Femur (tissue), 1 donor: ENCODE results near the gene AGRN.
"Not testable (repeated sequence)": the region's sequence is repeated elsewhere in the genome, so short reads cannot be mapped to it uniquely, and the experiment has no call there.

ENCODE experiments used
- DNase-seq: peaks from one replicate; pipeline ENCODE4 v3.0.0-alpha.2; 2017

AGRN gene

GRCh38 chr1:1003618-1004419 is 16.1 kb upstream of the AGRN start:
- peak; percentile 27 for DNase-seq

DNA sequence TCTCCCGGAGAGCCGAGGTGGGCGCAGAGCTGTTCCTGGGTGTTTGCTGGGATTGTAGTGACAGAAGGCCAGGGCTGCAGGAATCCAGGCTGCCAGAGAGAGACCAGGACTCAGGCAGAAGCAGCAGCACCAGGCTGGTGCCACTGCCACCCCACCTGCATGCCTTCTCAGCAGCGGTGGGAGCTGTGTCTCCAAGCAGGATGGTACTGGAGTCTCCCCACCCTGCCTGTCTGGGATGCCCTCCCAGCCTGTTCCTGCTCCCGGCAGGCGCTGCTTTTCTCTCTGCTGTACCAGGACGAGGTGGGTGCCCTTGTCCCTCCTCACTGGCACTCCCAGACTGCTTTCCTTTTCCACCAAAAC is 15.5 kb upstream of the AGRN start:
- peak; percentile 21 for DNase-seq

DNA sequence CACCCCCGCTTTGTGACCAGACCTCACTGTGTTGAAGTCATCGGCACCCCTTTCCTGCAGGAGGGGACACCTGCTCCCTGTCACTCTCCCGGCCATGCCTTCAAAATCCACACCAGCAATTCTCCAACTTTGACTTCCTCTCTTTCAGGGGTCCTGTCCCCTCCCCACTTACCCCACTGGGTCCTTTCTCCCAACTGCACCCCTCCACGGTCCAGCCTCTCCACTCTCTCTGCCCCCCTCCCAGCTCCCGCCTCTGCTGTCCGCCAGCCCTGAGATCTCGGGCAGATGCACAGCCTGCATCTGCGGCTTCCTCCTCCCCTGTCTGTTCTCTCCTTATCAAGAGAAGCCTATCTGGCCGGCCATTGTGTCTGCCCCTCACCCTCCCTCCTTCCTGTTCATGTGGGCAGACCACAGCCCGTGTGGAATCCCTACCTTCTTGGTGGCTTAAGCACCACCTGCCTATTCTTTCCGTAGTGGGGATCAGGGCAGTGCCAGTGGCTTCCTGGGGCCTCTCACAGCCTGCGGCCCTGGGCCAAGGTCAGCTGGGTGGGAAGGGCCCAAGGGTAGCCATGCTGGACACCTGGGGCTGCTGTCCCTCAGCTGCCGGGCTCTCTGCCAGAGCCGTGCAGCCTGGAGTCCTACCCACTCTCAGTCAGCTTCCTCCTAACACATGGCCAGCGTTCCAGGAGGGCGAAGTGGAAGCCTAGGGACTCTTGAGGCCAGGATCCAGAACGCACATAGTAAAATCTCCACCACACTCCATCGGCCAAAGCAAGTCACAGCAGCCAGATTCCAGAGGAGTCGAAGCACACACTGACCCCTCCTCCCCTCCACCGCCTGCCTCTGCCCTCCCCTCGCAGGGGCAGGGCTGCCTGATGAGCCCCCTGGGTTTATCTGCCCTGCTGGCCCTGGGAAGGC is 14.9 kb upstream of the AGRN start:
- peak; percentile 72 for DNase-seq

DNA sequence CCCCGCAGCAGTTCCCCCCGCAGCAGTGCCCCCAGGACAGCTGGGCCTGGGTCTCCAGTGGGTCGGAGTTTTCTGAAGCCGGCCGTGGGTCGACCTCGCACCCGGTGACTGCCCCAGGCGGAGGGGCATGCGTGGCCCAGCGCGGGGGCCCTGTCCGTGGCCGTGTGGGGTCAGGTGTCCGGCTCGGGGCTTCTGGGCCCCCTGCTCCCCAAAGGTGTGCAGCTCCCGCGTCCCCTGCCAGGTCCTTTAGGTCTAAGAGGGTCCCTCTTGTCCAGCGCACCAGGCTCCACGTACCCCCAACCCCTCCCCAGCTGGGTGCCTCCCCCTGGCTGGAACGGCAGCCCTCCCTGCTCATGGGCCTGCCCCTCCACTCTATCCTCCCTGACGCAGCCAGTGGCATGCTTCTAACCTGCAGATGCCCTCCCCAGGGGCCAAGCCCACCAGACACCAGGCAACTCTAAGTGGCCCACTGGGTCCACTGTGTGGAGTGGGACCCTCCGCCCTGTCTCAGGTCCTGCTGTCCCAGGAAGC is 14.1 kb upstream of the AGRN start:
- no peak for DNase-seq

DNA sequence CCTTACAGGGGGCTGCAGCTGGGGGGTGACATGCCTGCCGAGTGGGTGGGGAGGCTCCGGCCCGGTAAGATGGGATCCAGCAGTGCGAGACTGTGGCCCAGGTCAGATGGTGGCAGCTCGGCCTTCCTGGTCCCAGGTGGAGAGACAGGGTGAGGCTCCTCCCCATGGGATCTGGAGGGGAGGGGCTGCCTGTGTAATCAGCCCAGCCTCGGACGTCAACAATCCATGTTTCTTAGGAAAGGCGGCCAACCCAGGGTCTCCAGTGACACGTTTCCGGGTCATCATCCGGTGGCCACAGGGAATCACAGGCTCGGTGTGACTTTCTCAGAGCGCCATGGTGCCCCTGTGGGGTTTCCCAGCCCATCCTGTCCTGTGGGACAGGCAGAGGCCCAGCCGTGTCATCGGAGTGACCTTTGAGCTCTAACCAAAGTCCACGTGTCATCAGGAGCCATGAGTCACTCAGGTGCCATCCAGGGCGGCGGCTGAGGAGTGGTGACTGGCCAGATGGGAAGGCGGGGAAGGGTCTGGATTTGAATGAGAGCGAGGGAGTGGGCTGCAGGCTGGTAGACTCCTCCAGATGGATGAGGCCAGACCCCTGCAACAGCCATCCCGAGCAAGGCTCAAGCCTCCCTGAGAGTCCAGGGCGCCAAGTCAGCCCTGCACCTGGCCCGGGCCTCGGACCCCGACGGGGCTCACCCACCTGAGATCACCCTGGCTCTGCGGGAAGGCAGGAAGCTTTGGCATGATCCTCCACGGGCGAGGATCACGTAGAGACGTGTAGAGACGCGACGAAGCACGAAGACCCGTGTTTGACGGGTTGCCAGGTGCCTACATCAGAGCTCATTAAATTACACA is 13.4 kb upstream of the AGRN start:
- DNase-seq, result no peak

DNA sequence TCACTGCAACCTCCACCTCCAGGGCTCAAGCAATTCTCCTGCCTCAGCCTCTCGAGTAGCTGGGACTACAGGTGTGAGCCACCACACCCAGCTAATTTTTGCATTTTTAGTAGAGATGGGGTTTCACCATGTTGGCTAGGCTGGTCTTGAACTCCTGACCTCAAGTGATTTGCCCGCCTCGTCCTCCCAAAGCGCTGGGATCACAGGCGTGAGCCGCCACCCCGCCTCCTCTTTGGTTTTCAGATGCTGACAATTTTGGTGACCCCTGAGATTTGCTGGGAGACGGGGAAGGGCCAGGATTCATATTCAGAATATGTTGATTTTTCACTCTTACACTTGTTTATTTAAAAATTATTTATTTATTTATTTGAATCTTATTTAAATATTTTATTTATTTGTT is 9.8 kb upstream of the AGRN start:
- DNase-seq, result not testable (repeated sequence)

DNA sequence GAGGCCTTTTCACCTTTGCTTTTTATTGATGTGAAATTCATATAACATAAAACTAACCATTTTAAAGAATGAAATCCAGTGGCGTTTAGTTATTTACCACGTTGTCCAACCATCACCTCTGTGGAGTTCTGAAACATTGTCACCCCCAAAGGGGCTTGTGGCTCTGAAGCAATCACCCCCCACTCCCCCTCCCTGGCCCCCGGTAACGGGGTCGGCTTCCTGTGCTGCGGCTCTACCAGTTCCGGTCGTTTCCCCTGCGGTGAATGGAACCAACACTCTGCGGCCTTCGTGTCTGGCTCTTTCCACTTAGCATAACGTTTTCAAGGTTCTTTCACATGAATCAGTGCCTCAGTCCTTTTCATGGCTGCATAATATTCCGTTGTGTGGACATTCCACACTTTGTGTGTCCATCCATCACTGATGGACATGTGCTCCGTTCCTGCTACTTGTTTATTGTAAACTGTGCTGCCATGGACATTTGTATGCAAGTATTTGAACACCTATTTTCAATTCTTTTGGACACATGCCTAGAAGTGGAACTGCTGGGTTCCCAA is 8.4 kb upstream of the AGRN start:
- DNase-seq, result no peak

GRCh38 chr1:1012736-1013104 is 7.2 kb upstream of the AGRN start:
- not testable (repeated sequence) for DNase-seq

DNA sequence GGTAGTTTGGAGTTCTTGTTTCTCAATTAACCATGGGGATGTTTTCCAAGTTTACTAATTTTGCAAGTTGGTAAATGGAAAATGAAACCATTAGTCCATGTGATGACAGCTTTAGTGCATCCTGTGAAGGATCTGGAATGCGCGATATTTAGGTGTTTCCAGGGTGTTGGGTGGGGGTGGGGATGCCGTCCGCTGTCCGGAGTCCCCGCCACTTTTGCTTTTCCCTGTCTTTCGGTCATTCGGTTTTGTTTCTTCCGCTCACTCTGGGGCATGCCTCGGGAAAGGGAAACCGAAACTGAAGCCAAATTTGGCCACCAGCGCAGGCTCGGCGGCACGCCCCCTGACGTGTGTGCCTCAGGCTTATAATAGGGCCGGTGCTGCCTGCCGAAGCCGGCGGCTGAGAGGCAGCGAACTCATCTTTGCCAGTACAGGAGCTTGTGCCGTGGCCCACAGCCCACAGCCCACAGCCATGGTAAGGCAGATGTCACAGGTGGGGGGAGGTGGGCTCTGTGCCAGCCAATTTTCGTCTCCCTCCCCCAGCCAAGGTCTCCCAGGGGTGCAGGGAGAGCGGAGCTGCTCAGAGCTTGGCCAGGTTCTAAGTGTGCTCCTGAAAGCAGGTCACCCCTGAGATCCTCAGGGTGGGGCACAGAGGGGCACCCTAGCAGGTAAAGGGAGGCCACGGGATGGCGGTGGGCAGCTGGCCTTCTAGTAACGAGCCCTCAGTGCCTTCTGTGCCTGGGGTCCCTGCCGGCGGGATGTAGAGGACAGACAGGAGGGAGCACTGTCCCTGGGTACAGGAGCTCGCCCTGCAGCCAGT is 6.6 kb upstream of the AGRN start, which contains the start of gene ISG15:
ISG15 (plus strand) TSS at position 393 of the 817 bp plus-strand sequence; CDS start at position 470, 77 bp downstream.
- peak; percentile 95 for DNase-seq

DNA sequence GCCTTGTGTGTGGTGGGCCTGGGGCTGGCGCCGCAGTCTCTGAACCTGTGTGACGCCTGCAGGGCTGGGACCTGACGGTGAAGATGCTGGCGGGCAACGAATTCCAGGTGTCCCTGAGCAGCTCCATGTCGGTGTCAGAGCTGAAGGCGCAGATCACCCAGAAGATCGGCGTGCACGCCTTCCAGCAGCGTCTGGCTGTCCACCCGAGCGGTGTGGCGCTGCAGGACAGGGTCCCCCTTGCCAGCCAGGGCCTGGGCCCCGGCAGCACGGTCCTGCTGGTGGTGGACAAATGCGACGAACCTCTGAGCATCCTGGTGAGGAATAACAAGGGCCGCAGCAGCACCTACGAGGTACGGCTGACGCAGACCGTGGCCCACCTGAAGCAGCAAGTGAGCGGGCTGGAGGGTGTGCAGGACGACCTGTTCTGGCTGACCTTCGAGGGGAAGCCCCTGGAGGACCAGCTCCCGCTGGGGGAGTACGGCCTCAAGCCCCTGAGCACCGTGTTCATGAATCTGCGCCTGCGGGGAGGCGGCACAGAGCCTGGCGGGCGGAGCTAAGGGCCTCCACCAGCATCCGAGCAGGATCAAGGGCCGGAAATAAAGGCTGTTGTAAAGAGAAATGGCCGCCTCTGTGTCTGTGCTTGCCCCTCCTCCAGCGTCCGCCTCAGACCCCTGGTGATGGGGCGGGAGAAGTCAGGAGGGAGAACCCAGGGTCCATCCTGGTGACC is 5.8 kb upstream of the AGRN start:
- DNase-seq, result peak; percentile 50

GRCh38 chr1:1014799-1015681 is 4.9 kb upstream of the AGRN start:
- no peak for DNase-seq

DNA sequence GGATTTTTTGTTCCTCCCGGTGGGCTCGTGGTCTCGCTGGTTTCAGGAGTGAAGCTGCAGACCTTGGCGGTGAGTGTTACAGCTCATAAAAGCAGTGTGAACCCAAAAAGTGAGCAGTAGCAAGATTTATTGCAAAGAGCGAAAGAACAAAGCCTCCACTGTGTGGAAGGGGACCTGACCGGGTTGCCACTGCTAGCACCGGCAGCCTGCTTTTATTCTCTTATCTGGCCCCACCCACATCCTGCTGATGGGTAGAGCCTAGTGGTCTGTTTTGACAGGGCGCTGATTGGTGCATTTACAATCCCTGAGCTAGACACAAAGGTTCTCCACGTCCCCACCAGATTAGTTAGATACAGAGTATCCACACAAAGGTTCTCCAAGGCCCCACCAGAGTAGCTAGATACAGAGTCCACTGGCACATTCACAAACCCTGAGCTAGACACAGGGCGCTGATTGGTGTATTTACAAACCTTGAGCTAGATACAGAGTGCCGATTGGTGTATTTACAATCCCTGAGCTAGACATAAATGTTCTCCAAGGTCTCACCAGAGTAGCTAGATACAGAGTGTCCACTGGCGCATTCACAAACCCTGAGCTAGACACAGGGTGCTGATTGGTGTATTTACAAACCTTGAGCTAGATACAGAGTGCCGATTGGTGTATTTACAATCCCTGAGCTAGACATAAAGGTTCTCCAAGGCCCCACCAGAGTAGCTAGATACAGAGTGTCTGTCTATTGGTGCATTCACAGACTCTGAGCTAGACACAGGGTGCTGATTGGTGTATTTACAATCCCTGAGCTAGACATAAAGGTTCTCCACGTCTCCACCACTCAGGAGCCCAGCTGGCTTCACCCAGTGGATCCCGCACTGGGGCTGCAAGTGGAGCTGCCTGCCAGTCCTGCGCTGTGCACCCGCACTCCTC is 2.3 kb upstream of the AGRN start:
- not testable (repeated sequence) for DNase-seq

DNA sequence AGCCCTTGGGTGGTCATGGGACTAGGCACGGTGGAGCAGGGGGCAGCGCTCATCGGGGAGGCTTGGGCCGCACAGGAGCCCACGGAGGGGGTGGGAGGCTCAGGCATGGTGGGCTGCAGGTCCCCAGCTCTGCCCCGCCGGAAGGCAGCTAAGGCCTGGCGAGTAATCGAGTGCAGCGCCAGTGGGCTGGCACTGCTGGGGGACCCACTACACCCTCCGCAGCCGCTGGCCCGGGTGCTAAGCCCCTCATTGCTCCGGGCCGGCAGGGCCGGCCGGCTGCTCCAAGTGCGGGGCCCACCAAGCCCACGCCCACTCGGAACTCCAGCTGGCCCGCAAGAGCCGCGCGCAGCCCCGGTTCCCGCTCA is 1.6 kb upstream of the AGRN start:
- not testable (repeated sequence) for DNase-seq

DNA sequence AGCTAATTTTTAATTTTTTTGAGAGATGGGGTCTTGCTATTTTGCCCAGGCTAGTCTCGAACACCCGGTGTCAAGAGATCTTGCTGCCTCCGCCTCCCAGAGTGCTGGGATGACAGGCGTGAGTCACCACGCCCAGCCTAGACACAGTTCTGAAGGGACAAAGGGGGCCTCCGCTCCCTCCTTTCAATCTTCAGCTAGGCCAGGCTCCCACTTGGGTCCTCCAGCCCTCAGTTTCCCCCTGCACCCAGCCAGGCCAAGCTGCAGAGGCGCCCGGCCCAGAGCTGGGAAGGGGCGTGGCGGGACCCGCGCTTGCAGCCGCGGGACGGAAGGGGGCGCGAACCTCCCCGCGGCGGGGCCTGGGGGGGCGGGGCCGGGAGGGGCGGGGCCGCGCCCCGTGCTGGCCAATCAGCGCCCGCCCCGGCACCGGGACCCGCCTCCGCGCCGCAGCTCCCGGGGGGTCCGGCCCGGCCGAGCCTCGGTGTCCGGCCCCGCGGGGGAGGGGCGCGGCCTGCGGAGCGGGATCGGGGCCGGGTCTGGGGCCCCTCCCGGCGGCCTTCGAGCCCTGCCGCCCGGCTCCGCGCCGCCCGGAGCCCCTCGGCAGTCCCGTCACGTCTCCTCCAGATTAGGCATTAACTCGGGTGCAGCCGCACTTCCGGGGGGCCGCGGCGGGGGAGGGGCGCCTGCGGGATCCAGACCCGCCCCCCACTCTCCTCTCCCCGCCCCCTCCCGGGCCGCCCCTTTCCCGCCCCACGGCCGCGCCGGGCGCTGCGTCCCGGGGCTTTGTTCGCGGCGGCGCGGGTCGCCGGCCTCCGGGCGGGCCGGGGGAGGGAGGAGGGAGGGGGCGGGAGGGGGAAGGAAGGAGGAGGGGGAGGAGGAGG is 559 bp upstream of the AGRN start:
- DNase-seq, result peak; percentile 90

- DNase-seq, result no peak
Observed at GRCh38 chr1:1020415-1021009, 592 bp downstream of the AGRN start.

DNA sequence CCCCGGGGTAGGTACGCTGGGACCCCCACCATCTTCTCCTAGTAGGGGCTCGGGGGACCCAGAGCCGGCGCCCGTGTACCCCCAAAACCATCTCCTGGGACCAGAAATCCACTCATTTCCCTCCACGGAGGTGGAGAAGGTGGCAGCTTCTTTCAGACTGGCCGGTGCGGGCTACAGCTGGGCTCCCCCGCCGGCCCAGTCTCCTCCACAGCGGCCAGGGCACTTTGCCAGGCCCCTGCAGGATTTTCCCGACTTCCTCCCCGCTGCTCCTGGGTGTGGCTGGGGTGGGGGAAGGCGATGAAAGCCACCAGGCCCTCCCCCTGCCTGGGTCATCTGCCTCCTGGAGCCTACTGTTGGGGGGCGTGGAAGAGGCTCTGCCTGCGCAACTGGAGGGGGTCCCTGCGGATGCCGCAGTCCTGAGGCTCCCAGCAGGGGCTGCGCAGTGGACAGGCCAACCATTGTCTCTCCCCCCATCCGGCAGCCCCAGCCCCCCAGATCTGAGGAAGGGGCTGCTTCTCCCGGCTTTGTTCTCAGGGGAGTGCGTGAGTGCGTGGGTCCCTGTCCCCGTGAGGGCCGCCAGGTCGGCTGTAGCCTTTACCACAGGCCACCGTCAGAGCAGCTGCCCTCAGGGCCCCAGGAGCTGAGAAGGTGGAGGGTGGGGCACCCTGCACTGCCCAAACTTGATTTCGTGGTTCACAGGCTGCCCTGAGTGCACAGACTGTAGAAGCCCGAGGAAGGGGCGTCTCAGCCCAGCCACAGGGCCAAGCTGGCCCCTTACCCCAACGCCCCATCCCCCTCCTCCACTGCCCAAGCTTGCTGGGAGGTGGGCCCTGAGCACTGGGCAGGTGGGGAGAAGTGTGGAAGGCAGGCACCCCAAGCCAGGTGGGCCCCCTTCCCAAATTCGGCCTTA is 1.3 kb downstream of the AGRN start:
- DNase-seq, result peak; percentile 85
